Measurements from ENCODE around the gene COL4A2.

Gene COL4A2

GRCh38 chr13:110413016-110413675 lies 106.1 kb downstream of the COL4A2 start:
- in situ Hi-C loops (cut with MboI; ENCODE audit: low sequenced_read_pairs), result loop anchor here (25.0 kb wide), 1 partner anchor 1451 kb away; no protein-coding TSS in a partner anchor

- in situ Hi-C loops (cut with MboI; ENCODE audit: low sequenced_read_pairs), result loop anchor here (25.0 kb wide), 1 partner anchor 1451 kb away; no protein-coding TSS in a partner anchor
Measured at GRCh38 chr13:110413676-110414040, 106.6 kb downstream of the COL4A2 start.

- in situ Hi-C loops (cut with MboI; ENCODE audit: low sequenced_read_pairs), result loop anchor here (25.0 kb wide), 1 partner anchor 1452 kb away; no protein-coding TSS in a partner anchor
Measured at GRCh38 chr13:110414283-110414682, 107.2 kb downstream of the COL4A2 start.

GRCh38 chr13:110414931-110415330 lies 107.8 kb downstream of the COL4A2 start:
- in situ Hi-C loops (cut with MboI; ENCODE audit: low sequenced_read_pairs), result loop anchor here (25.0 kb wide), 1 partner anchor 1453 kb away; no protein-coding TSS in a partner anchor

GRCh38 chr13:110415669-110416068 lies 108.6 kb downstream of the COL4A2 start:
- in situ Hi-C loops (cut with MboI; ENCODE audit: low sequenced_read_pairs), result loop anchor here (25.0 kb wide), 1 partner anchor 1453 kb away; no protein-coding TSS in a partner anchor

- in situ Hi-C loops (cut with MboI; ENCODE audit: low sequenced_read_pairs), result loop anchor here (25.0 kb wide), 1 partner anchor 1454 kb away; no protein-coding TSS in a partner anchor
Measured at GRCh38 chr13:110416131-110417025, 109.3 kb downstream of the COL4A2 start.

GRCh38 chr13:110418944-110419343 lies 111.9 kb downstream of the COL4A2 start:
- in situ Hi-C loops (cut with MboI; ENCODE audit: low sequenced_read_pairs), result loop anchor here (25.0 kb wide), 1 partner anchor 1457 kb away; no protein-coding TSS in a partner anchor

GRCh38 chr13:110419381-110419791 lies 112.3 kb downstream of the COL4A2 start:
- in situ Hi-C loops (cut with MboI; ENCODE audit: low sequenced_read_pairs), result loop anchor here (25.0 kb wide), 1 partner anchor 1457 kb away; no protein-coding TSS in a partner anchor

GRCh38 chr13:110419946-110420345 lies 112.9 kb downstream of the COL4A2 start:
- in situ Hi-C loops (cut with MboI; ENCODE audit: low sequenced_read_pairs), result loop anchor here (25.0 kb wide), 1 partner anchor 1458 kb away; no protein-coding TSS in a partner anchor

GRCh38 chr13:110420626-110421025 lies 113.5 kb downstream of the COL4A2 start:
- in situ Hi-C loops (cut with MboI; ENCODE audit: low sequenced_read_pairs), result loop anchor here (25.0 kb wide), 1 partner anchor 1458 kb away; no protein-coding TSS in a partner anchor

GRCh38 chr13:110421061-110421460 lies 114.0 kb downstream of the COL4A2 start:
- in situ Hi-C loops (cut with MboI; ENCODE audit: low sequenced_read_pairs), result loop anchor here (25.0 kb wide), 1 partner anchor 1459 kb away; no protein-coding TSS in a partner anchor

GRCh38 chr13:110421696-110422385 lies 114.8 kb downstream of the COL4A2 start:
- in situ Hi-C loops (cut with MboI; ENCODE audit: low sequenced_read_pairs), result loop anchor here (25.0 kb wide), 1 partner anchor 1460 kb away; no protein-coding TSS in a partner anchor

- in situ Hi-C loops (cut with MboI; ENCODE audit: low sequenced_read_pairs), result loop anchor here (25.0 kb wide), 1 partner anchor 1461 kb away; no protein-coding TSS in a partner anchor
Measured at GRCh38 chr13:110422913-110423688, 116.0 kb downstream of the COL4A2 start.

GRCh38 chr13:110423689-110424302 lies 116.7 kb downstream of the COL4A2 start:
- in situ Hi-C loops (cut with MboI; ENCODE audit: low sequenced_read_pairs), result loop anchor here (25.0 kb wide), 1 partner anchor 1461 kb away; no protein-coding TSS in a partner anchor

- in situ Hi-C loops (cut with MboI; ENCODE audit: low sequenced_read_pairs), result loop anchor here (25.0 kb wide), 1 partner anchor 1463 kb away; no protein-coding TSS in a partner anchor
Measured at GRCh38 chr13:110424569-110425443, 117.7 kb downstream of the COL4A2 start.

- in situ Hi-C loops (cut with MboI; ENCODE audit: low sequenced_read_pairs), result no loop called here
Measured at GRCh38 chr13:110425444-110425780, 118.3 kb downstream of the COL4A2 start.

GRCh38 chr13:110426735-110427134 lies 119.7 kb downstream of the COL4A2 start:
- in situ Hi-C loops (cut with MboI; ENCODE audit: low sequenced_read_pairs), result no loop called here

GRCh38 chr13:110428313-110428712 lies 121.2 kb downstream of the COL4A2 start:
- in situ Hi-C loops (cut with MboI; ENCODE audit: low sequenced_read_pairs), result no loop called here

Measured in HL-60/S4 treated with retinoic acid at 250 ng/mL for 4 days and 3 days (cell line).